GM21529 (cell line): ENCODE measurements around the gene XCL2.
"Not testable (repeated sequence)": the region's sequence is repeated elsewhere in the genome, so short reads cannot be mapped to it uniquely, and the experiment has no call there.

ENCODE experiments used
- ATAC-seq: cut with Tn5 transposase; IDR thresholded peaks from one replicate; pipeline ENCODE4 v1.9.1; 2021; ENCODE audit not compliant: unreplicated experiment

Gene XCL2

GRCh38 chr1:168560370-168560769, 16.6 kb upstream of the XCL2 start:
- ATAC-seq: no peak

- no peak for ATAC-seq
Observed at GRCh38 chr1:168556647-168557046, 12.8 kb upstream of the XCL2 start.

DNA sequence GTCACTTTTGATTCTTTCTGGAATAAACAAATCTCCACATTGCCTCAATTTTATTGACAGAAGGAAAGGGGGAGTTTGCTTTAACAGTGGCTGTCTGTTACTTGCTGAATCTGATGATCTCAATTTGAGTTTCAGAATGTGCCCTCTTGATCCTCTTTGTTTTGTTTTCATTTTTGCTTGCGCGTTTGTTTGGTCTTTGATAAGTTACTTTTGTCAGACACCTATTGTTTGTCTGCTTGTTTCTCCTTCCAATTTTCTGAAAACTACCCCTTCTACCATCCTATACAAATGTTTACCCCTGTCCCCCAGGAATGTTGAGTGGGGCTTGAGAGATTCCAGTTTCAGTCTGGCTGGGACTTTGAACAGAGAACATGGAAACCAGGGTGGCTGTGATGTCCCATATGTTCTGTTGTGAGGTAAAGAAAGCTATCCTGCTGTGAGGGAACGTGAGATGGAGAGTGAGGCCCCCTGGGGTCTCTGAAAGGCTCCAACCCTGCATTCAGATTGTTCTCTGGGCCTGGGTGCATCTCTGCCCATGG, 11.8 kb upstream of the XCL2 start:
- no peak for ATAC-seq

DNA sequence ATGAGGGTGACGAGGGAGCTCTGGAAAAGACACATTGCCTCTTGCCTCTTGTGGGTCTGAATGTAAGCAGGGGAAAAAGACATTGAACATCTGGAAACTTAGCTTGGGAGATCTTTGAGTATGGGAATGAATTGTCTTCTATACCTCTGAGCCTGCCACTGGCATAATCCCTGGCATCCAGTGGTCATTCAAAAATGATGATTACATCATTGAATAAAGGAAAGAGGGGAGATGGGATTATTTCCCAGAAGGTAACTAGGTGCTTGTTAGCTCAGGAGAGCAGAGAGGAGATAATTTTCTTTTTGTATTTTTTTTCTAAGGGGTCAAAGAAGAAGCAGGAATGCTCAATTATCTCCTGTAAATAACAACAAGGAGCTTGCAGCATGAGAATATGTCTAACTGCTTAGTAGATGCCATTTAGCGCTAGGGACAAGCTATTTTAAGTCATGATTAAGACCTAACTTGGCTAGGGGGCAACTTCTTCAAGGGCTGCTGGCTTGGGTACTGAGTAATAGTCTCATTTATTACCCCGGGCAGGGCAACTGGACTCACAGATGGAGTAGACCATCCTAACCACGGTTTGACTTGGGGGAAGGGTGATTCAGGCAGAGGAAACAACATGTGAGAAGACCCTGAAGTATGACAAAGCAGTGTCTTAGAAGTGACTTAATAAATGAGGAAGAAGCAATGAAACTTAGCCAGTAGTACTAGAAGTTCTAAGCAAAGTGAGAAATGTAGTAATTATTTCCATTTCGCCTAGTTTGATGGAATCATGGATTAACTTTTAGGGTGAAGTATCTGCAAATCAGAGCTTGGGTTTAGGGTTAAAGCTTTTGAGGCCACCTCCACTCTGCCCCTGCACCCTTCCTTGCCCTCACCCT, 11.0 kb upstream of the XCL2 start:
- no peak for ATAC-seq

DNA sequence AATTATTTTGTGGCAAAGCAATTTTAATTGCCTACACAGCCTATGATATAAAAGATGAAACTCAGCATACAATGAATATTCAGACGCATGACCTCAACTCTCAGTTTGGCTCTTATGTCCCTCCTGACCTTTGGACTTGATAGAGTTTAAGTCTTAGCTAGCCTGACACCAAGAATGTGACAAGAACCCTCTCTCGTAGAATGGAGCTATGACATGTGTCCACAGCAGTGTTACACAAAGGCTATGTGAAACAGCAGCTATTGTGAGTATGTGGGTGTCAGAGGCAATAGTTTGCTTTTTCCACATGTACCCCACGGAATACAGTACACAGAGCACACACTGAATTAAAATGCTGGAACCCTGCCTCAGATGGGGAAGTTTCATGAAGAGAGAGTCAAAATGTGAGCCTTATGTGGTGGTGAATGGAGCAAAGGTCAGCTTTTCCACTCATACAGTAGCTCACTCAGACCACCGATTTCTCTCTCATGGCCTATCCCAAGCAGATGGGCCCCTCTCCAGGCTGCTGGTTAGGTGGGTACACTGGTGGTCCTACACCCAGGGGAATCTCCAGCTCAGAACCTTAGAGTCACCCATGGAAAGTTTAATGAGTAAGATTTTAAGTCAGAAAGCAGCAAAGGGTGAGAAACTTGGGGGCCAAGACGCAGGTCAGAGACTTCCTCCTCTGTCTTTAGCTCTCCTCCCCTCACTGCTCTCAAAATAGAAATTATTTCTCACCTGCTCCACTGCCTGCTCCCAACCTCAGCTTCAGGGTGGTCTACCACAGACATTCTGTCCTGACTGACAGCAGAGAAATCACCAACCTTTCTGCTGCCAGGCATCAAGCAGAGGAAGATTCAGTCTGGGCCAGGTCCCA, 10.1 kb upstream of the XCL2 start:
- ATAC-seq: no peak

- ATAC-seq: no peak
Observed at GRCh38 chr1:168552961-168553360, 9.2 kb upstream of the XCL2 start.

DNA sequence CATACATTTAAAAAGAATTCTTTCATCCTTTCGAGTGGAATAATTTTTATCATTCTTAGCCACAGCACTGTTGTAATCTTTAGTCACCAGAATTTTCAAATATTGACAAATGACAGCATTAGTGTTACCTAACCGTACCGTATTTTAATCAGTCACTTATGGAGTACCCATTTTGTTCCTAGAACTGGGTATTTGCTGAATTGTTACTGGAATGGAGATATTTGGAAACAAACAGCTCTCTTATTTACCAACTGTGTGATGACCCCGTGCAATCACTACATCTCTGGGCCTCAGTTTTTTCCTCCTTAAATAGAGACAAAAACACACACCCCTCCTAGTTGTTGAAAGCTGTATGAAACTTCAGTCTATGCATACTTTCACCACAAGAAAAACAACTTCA, 7.9 kb upstream of the XCL2 start:
- no peak for ATAC-seq

- ATAC-seq: no peak
Observed at GRCh38 chr1:168550971-168551370, 7.2 kb upstream of the XCL2 start.

DNA sequence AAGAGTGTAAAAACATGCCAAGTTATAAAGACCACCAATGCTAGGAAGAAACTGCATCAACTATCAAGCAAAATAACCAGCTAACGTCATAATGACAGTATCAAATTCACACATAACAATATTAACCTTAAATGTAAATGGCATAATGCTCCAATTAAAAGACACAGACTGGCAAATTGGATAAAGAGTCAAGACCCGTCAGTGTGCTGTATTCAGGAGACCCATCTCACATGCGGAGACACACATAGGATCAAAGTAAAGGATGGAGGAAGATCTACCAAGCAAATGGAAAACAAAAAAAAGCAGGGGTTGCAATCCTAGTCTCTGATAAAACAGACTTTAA, 2.7 kb upstream of the XCL2 start:
- not testable (repeated sequence) for ATAC-seq

GRCh38 chr1:168545678-168546552, 2.1 kb upstream of the XCL2 start:
- not testable (repeated sequence) for ATAC-seq

- not testable (repeated sequence) for ATAC-seq
Observed at GRCh38 chr1:168542978-168543377, 819 bp downstream of the XCL2 start.

DNA sequence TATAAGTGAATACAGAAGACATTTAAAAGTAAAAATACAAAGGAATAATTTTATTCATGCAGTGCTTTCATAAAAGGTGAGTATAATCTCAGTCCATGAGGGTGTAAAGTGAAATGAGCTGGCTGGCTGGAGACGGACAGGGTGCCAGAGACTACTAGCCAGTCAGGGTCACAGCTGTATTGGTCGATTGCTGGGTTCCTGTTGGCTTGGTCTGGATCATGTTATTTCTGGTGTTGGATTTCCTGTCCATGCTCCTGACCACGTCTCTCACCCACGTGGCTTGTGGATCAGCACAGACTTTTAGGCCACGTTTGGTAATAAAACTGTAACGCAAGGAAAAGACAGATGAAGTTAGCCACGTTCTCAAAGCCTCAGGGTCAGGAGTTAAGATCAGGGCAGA, 3.0 kb downstream of the XCL2 start:
- not testable (repeated sequence) for ATAC-seq

DNA sequence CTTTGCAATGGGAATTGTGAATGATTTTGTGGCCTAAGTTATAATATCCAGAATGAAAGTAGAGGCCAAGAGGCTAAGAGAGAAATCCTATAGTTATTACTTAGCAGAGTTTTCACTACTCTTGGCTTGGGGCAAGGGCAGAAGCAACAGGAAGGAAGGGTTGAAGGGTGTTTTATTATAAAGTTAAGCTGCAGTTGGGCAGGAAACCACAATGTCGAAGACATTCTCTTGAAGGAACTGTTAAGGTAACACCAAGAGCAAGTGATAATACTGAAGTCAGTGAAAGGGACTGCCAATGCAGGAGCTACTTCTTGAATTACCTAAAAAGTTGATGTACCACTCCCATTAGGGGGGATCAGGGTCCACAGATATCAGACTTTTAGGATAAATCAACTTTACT, 8.3 kb downstream of the XCL2 start:
- no peak for ATAC-seq

- ATAC-seq: no peak
Observed at GRCh38 chr1:168531615-168532345, 12.0 kb downstream of the XCL2 start.

DNA sequence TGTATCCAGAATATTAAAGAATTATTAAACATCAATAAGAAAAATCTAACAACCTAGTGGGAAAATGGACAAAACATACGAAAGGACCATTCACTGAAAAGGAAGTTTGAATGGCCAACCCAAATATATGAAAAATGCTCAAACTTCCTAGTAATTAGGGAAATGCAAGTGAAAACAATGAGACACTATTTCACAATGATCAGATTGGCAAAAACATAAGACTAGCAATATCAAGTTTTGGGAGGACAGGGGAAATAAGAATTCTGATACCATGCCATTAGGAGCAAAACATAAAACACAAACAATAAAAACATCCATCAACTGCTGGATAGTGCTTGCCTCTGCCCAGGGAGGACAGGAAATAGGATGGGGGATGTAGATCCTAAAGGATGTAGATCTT, 14.3 kb downstream of the XCL2 start:
- no peak for ATAC-seq

- ATAC-seq: no peak
Observed at GRCh38 chr1:168521401-168522000, 22.3 kb downstream of the XCL2 start.

- no peak for ATAC-seq
Observed at GRCh38 chr1:168520832-168521231, 23.0 kb downstream of the XCL2 start.

GRCh38 chr1:168520052-168520751, 23.6 kb downstream of the XCL2 start:
- ATAC-seq: no peak

- ATAC-seq: no peak
Observed at GRCh38 chr1:168518813-168519212, 25.0 kb downstream of the XCL2 start.
